GM18499 (cell line): Measurements from ENCODE around the gene DDR1.

ENCODE experiments used
- ATAC-seq: cut with Tn5 transposase; IDR thresholded peaks from one replicate; pipeline ENCODE4 v1.9.1; 2021; ENCODE audit warnings: moderate number of reproducible peaks; ENCODE audit not compliant: insufficient read depth, unreplicated experiment

Gene DDR1

DNA sequence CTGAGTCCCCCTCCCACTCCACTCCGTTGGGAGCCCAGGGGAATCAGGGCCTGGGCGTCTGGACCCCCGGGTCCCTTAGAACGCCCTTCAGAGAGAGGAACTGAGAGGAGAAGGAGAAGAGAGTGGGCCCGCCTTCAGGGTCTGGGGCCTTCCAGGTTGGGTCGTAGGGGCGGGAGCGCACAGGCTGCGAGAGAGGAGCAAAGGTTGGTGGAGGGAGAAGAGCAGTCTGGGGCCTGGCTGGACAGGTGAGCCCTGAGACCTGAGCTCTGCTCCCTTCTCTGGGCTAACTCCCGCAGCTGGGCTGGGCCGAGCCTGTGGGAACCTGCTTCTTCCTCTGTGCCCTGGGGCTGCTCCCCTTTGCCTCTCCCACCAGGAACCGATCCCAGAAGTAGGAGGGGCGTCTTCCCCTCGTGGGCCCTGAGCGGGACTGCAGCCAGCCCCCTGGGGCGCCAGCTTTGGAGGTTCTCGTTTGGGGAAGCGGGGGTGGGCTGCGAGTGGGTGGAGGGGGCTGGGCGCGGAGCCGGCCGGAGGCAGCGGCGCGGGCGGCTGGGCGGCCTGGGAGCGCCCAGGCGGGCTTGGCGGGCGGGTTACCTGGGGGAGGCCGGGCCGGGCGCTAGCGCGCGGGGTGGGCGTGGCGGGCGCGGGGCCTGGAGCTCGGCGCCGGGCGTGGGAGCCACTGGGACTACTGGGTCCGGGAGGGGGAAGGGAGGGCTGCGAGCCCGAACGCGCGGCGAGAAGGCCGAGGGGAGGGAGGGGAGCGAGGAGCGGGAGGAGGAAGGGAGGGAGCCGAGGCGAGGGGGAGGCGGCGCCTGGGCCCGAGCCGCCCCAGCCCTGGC, at the start of gene DDR1:
Gene DDR1 (plus strand): TSS at position 835 of the 836 bp plus-strand sequence. CDS start 4,211 bp downstream, outside the sequence.
- ATAC-seq: no peak

DNA sequence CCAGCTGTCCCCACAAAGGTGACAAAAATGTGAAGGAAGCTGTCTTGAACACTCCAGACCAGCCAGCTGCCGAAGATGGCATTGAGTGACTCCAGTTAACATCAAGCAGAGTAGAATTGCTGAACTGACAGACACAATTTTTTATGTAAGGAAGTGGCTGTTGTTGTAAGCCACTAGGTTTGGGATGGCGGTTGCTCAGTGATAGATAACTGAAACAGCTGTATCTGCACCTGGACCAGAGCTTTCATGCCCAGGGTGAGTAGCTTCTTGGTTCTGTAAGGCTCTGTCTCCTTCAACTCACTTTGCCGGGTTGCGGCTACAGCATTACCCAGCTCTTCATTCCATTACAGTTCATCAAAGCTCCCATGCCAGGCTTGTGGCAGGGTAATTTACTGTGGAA, 49.7 kb upstream of the DDR1 start:
- ATAC-seq: no peak

DNA sequence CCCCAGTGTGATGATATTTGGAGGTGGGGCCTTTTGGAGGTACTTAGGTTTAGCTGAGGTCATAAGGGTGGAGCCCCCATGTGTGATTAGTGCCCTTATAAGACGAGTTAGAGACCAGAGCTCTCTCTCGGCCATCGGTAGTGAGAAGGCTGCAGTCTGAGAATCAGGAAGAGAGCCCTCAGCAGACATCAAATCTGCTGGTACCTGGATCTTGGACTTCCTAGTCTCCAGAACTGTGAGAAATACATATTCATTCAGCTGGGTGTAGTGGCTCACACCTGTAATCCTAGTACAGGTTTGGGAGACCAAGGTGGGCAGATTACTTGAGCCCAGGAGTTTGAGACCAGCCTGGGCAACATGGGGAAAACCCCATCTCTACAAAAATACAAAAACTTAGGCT, 48.7 kb upstream of the DDR1 start:
- no peak for ATAC-seq

DNA sequence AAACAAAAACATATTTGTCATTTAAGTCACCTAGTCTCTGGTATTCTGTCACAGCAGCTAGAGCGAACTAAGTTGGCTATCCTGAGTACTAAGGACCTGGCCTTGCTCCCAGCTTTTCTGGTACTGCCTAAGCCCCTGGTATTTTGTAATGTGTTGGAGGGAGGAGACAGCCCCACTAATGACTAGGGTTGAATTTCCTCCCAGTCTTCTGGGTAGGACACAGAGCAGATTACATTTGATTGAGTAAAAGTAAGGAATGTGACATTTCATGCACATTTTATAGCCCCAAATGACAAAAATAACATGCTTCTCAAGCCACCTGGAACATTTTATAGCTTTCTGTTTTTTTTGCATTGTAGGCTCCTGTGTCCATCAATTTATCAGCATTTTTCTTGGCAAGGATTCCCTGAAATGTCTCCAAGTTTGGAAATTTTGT, 47.9 kb upstream of the DDR1 start:
- no peak for ATAC-seq

DNA sequence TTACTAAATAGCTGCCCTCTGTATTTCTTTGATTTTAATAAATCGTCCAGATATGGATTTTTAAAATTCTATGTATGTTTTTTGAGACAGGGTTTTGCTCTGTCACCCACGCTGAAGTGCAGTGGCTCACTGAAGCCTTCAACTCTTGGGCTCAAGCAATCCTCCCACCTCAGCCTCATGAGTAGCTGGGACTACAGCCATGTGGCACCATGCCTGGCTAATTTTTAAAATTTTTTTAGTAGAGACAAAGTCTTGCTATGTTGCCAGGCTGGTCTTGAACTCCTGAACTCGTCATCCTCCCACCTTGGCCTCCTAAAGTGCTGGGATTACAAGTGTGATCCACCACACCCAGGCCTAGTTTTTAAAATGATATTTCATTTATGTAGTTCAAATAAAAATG, 47.4 kb upstream of the DDR1 start:
- ATAC-seq: no peak

DNA sequence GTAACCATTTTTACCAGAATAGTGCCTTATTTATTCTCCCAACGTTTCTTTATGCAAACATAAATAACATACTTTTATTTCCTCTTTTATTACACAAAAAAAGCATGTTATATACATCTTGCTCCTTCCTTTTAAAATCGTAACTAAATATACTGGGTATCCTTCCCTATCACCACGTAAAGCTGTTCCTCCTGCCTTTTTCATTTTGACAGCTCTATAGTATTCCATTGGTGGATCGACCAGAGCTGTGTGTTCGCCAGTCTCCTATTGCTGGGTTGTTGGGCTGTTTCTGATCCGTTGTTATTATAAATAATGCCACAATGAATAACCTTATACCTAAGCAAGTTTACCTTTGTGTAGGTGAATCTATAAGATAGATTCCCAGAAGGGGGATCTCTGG, 46.9 kb upstream of the DDR1 start:
- ATAC-seq: no peak

DNA sequence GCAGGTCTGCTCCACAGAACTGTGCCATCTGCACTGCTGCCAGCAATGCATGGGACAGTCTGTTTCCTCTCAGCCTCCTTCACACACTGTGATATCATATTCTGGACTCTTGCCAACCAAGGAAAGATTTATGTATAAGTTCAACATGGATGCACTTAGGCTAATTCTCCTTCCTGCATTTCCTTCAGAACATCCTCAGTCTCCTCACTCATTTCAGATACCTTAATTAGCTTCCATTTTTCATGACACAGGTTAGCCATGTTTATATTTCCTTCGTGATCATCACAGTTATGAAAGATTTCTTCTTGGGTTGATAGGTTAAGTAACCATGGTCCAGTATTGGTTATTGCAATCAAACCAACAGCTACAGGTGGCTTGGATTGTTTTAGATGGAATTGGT, 46.4 kb upstream of the DDR1 start:
- ATAC-seq: no peak

DNA sequence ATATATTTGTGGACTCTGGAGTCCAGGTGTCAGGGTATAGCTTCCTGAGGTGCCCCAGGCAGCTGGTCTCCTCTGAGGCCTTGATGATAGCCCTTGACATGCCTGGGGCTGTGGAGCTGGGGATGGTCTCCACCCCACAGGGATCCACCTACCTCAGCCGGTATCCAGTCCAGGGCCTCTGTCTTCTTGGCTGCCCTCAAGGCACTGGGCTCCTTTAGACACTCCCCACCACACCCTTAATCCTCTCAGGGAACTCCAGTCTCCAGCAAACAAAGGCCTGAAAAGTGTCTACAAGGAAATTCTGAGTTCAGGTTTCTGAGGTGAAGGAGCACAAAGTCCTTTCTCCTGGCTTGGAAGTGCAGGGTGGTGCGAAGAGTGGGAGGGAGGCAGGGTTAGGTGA, 44.6 kb upstream of the DDR1 start:
- no peak for ATAC-seq

DNA sequence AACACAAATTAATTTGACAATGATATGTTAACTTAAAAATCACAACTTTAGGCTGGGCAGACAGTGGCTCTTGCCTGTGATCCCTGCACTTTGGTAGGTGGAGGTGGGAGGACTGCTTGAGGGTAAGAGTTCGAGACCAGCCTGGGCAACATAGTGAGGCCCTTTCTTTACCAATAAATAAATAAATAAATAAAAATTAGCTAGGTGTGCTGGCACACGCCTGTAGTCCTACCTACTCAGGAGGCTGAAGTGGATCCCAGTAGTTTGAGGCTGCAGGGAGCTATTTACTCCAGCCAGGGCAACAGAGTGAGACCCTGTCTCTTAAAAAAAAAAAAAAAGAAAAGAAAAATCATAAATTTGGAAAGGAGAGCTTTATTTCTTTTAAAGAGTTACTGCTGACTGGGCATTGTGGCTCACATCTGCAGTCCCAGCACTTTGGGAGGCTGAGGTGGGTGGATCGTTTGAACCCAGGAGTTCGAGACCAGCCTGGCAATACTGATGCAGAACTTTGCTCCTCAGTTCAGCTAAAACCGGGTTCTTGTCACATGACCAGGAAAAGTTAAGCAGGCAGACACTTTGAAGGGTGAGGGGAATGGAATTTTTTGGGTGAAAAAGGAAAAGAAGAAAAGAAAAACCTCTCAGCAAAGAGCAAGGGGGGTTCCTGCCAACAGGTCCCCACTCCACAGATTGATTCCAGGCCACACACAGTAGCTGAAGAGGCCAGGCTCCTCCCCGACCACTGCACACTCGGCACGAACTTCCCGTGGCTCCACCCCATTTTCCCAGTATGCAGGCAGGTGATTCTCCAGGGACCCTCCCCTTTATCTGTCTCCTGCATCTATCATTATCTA, 44.0 kb upstream of the DDR1 start:
- ATAC-seq: no peak

DNA sequence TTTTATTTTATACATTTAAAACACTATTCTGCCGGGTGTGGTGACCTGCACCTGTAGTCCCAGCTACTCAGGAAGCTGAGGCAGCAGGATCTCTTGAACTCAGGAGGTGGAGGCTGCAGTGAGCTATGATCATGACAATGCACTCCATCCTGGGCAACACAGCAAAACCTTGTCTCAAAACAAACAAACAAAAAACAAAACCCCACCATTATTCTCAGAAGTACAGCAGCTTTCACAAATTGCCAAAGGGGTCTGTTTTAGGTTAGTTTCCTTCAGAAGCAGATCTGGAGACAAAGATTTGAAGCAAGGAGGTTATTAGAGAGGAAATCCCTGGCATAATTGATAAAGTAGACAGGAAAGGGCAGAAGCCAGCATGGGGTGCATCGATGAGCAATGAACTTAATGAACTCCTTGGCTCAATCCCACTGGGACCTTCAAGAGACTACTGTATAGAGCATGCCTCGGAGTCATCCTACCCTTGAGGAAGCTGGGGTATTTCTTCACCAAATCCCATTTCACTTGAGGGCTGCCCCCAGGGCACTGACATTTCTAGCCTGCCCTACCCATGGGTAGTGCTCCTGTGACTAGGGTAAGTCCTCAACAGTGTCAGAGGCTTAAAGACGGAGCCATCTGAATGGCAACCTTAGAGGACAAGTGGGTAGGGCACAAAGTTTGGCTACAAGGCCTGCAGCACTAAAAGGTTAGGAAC, 43.2 kb upstream of the DDR1 start:
- no peak for ATAC-seq

DNA sequence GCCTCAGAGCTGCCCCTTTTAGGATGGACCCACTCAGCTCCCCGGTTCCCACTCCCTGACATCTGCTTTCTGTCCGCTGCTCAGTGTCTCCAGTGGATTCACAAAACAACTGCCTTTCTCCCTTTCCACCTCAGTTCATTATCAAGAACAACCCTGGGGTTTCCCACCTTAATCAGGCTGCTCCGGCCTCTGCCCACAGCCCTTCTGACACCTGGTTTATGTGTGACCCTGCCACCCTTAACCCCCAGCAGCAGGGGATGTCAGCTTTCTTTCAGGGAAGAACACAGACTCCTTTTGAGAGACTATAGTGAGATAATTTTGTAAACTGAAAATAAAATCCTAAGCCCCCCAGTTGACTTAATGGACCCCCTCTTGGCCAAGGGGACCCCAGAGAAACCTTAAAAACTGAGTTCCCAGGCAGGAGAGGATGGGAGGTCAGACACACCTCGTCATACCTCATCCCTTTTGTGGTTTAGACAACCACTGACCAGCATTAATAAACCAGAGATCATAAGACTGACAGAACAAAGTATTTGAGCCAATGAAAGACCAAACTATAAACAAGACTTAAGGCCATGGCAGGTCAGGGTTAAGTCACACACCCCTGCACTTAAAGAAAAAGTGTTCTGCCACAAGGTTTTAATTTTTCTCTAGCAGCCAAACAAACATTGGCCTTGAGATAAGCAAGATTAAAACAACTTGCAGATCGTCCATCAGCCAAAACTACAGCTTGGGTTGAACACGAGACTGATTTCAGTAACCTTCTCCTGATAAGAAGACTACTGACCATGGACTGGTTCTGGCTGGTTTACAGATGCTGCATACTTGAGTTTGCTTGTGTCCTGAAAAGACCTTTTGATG, 42.4 kb upstream of the DDR1 start:
- ATAC-seq: no peak

DNA sequence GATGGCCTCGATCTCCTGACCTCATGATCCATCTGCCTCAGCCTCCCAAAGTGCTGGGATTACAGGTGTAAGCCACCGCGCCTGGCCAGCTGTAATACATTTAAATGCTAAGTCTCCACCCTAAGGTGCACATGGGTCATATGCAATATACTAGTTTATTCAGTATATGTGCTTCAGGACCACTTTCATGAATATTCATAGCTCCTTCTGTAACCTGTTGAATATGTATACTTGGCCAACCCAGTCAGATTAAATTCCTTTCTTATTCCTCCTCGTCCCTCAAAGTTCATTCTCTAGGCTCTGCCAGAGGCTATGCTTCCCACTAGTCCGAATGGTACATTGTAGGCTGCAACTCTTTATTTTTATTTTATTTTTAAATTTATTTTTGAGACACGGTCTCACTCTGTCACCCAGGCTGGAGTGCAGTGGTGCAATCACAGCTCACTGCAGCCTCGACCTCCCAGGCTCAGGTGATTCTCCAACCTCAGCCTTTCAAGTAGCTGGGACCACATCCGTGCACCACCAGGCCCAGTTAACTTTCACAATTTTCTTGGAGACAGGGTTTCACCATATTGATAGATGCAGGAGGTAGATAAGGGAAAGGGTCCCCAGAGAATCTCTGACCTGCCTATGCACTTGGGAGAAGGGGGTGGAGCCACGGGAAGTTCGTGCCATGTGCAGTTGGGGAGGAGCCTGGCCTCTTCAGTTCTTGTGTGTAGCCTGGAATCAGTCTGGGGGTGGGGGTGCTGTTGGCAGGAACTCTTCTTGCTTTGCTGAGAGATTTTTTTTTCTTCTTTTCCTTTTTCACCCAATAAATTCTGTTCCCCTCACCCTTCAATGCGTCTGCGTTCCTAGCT, 41.3 kb upstream of the DDR1 start:
- ATAC-seq: no peak

DNA sequence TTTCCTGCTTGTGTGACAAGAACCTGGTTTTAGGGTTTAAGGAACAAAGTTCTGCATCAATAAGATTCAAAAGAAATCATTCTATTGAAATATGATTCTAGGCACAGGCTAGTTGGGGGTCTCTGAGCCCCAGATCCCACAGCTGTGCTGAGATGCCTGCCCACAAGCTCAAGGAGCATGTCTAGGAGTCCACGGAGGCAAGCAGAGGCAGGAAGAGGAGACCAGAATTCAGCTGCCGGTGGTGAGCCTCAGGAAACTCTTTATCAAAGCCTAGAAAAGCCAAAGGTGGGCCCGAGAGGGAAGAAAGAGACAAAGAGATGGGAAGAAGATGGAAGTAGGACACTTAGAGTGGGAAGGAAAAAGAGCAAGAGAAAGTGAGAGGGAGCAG, 40.7 kb upstream of the DDR1 start:
- ATAC-seq: no peak

DNA sequence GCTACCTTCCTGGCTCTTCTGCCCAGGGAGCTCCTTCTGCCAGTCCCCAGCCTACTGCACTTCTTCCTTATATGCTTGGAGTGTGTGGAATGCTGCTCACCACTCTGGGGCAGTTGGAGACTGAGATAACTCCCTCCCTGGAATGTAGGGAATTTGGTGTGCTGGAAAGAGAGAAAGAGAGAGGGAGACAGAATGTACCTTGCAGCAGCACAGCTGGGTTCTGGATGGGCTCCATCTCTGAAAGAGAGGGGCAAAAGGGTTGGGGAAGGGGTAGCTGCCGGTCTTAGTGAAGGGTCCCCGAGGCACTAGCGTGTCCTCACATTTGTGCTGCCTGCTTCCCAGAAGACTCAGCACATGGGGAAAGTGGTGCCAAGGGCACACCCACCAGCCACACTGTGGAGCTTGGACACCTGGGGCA, 40.2 kb upstream of the DDR1 start:
- ATAC-seq: no peak

DNA sequence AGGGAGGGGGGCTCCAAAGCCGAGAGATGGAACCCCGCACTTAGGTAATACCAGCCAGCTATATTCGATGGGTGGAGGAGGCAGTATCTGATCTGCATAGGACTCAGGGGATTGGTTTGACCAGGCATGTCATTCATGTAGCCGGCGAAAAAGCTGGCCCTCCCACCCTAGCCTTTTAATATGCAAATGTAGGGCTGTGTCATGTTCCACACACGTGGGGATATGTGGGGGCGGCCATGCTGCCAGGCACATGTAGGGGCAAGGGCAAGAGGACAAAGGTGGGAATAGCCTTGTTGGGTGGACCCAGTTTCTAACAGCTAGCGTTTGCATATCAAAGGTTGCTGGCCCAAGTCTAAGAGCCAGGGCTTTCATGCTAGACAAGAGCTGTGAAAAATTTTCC, 39.1 kb upstream of the DDR1 start:
- ATAC-seq: no peak

DNA sequence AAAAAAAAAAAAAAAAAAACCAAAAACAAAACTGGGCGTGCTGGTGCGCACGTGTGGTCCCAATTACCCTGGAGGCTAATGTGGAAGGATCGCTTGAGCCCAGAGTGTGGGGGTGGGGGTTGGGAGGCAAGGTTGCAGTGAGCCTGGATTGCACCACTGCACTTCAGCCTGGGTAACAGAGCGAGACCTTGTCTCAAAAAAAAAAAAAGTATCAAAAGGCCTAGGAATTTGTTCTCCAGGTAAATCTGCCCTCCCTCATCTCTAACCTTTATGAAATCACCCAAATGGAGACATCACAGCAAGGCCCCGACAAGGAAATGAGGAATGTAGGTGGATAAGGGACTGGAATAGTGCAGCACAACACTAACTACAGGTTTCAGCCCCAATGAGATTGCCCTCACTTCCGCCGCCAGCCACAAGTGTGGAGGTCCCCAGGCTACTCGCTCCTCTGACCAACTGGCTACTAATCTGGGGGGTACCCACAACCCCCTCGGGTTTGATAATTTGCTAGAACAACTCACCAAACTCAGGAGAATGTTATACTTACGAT, 36.8 kb upstream of the DDR1 start:
- no peak for ATAC-seq

DNA sequence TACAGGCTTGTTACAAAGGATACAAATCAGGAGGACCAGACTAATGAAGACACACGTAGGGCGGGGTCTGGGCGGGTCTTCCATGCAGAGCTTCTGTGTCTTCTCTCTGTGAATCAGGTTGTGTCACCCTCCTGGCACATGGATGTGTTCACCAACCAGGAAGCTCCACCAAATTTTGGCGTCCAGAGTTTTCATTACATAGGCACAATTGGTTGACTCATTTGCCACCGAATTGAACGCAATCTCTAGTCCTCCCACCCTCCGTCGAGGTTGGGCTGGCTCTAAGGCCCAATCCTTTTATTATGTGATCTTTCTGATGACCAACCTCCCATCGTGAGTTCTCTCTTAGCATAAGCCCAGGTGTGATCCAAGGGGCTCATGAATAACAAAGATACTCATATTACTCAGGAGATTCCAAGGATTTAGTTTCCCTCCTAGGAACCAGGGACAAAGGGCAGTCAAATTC, 36.3 kb upstream of the DDR1 start:
- ATAC-seq: no peak

DNA sequence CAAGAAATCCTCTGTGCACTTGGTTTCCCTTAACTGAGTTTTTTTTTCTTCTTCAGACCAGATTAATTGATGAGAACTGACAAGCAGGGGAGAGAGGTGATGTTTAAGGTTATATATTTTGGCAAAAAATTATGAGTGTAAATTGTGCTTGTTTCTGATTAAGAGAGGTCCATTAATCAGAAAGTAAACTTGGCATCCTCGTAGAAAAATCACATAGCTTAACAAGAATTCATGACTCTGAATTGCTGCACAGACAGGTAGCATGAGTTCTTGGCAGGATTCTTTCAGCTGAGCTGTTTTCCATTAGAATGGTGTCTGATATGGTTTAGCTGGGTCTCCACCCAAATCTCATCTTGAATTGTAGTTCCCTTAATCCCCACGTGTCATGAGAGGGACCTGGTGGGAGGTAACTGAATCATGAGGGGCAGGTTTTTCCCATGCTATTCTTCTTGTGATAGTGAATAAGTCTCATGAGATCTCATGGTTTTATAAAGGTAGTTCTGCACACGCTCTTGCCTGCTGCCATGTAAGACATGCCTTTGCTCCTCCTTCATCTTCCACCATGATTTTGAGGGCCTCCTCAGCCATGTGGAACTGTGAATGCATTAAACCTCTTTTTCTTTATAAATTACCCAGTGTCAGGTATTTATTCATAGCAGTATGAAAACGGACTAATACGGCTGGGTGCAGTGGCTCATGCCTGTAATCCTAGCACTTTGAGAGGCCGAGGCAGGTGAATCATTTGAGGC, 34.2 kb upstream of the DDR1 start:
- ATAC-seq: no peak
